ENCODE measurements around the gene SERPINE1. TPM values are rescaled to one million over a fixed set of nuclear protein-coding genes. Genes with fewer than 3 reads are reported as not detected.

Gene SERPINE1
- total RNA-seq, 1 donor from 2014 or later, result 4.3 TPM

GRCh38 chr7:101137651-101138212 is 10.8 kb downstream of the SERPINE1 start:
- intact Hi-C loops (cut with micrococcal nuclease), result loop anchor here (5.0 kb wide), 1 partner anchor 40 kb away; no protein-coding TSS in a partner anchor
- H3K27ac ChIP-seq (replicated peaks), result peak overlapping the region; percentile 60

GRCh38 chr7:101138213-101138870 is 11.4 kb downstream of the SERPINE1 start:
- H3K27ac ChIP-seq (replicated peaks), result peak overlapping the region; percentile 60

More at GRCh38 chr7:101137651-101138212, 10.8 kb downstream of the SERPINE1 start:
- Histone ChIP-seq H3K27me3 (ENCODE audit: low read depth) (peaks cover 11% of the 10 kb centered on the region), H3K9me3 (replicated peaks) (no peaks in the 10 kb centered on the region), H3K4me3 (peak overlapping the region; percentile 33), H3K4me1 (peaks cover 18% of the 10 kb centered on the region), H3K36me3 (no peaks in the 10 kb centered on the region)
- TF ChIP-seq, protein P1, sequence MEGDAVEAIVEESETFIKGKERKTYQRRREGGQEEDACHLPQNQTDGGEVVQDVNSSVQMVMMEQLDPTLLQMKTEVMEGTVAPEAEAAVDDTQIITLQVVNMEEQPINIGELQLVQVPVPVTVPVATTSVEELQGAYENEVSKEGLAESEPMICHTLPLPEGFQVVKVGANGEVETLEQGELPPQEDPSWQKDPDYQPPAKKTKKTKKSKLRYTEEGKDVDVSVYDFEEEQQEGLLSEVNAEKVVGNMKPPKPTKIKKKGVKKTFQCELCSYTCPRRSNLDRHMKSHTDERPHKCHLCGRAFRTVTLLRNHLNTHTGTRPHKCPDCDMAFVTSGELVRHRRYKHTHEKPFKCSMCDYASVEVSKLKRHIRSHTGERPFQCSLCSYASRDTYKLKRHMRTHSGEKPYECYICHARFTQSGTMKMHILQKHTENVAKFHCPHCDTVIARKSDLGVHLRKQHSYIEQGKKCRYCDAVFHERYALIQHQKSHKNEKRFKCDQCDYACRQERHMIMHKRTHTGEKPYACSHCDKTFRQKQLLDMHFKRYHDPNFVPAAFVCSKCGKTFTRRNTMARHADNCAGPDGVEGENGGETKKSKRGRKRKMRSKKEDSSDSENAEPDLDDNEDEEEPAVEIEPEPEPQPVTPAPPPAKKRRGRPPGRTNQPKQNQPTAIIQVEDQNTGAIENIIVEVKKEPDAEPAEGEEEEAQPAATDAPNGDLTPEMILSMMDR (IDR thresholded peaks at IDR 0.05; ENCODE audit: borderline replicate concordance), result no peak
- DNase-seq, result no peak

DNA sequence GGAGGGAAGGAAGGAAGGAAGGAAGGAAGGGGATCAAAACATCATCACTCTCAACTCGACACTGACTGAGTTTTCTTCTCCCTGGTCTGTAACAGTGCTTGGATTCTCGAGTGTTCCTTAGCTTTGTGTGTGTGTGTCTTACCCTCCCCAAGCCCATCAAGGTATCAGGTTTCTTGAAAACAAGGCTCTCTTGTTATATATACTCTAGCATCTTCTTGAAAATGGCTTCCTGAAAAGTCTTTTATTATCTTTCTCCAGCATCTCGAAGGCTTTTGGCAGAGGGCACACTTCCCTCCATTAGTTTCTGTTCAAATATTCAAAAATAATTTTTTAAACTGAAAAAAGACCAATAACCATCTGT is 13.4 kb downstream of the SERPINE1 start:
- H3K9me3 ChIP-seq (replicated peaks), result no peaks in the 10 kb centered on the region
- no peak overlapping the region for H3K27ac ChIP-seq (replicated peaks)
- no peak overlapping the region for H3K4me3 ChIP-seq
- peaks cover 18% of the 10 kb centered on the region for H3K4me1 ChIP-seq
- H3K27me3 ChIP-seq (ENCODE audit: low read depth), result peaks cover 23% of the 10 kb centered on the region
- DNase-seq, result no peak
- TF ChIP-seq, protein P1 (IDR thresholded peaks at IDR 0.05; ENCODE audit: borderline replicate concordance), result no peak
- no peaks in the 10 kb centered on the region for H3K36me3 ChIP-seq
- intact Hi-C loops (cut with micrococcal nuclease), result loop anchor here (5.0 kb wide), 1 partner anchor 142 kb away; no protein-coding TSS in a partner anchor

More at GRCh38 chr7:101138213-101138870, 11.4 kb downstream of the SERPINE1 start:
- Histone ChIP-seq H3K27me3 (ENCODE audit: low read depth) (peaks cover 16% of the 10 kb centered on the region), H3K36me3 (no peaks in the 10 kb centered on the region), H3K4me1 (peaks cover 18% of the 10 kb centered on the region), H3K4me3 (peak overlapping the region; percentile 33), H3K9me3 (replicated peaks) (no peaks in the 10 kb centered on the region)
- intact Hi-C loops (cut with micrococcal nuclease), result loop anchor here (5.0 kb wide), 1 partner anchor 41 kb away; no protein-coding TSS in a partner anchor
- TF ChIP-seq, protein P1 (IDR thresholded peaks at IDR 0.05; ENCODE audit: borderline replicate concordance), result peak; percentile 85
- DNase-seq, result peak; percentile 57

GRCh38 chr7:101140746-101141382 is 14.0 kb downstream of the SERPINE1 start:
- no peak overlapping the region for H3K27ac ChIP-seq (replicated peaks)
- no peak overlapping the region for H3K4me3 ChIP-seq
- intact Hi-C loops (cut with micrococcal nuclease), result loop anchor here (5.0 kb wide), 1 partner anchor 141 kb away; no protein-coding TSS in a partner anchor
- no peak for DNase-seq
- H3K36me3 ChIP-seq, result no peaks in the 10 kb centered on the region
- TF ChIP-seq, protein P1 (IDR thresholded peaks at IDR 0.05; ENCODE audit: borderline replicate concordance), result no peak
- H3K9me3 ChIP-seq (replicated peaks), result no peaks in the 10 kb centered on the region
- H3K4me1 ChIP-seq, result peaks cover 18% of the 10 kb centered on the region
- H3K27me3 ChIP-seq (ENCODE audit: low read depth), result peaks cover 22% of the 10 kb centered on the region

DNA sequence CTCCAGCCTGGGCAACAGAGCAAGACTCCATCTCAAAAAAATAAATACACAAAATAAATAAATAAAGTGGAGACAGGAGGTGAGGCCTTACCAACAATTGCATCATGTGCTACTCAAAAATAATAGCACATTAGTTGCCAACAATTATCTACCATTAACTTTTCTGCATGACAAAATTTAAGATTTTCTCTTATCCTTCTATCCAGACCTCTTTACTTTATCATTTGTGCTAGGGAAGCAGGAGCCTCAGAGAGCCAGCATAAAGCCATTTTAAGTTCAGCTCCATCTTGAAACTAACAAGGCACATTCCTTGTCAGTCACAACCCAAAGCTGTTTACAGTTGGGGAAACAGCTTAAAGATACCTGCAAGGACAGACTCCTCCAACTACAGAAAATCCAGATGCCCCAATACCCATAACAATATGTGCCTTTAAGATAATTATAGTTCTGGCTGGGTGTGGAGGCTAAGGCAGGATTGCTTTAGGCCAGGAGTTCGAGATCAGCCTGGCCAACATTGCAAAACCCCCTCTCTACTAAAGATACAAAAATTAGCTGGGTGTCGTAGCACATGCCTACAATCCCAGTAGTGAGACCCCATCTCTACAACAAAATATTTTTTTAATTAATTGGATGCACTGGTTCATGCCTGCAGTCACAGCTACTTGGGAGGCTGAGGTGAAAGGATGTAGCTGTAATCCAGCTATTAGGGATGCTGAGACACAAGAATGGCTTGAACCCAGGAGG is 25.2 kb downstream of the SERPINE1 start:
- Histone ChIP-seq H3K9me3 (replicated peaks) (no peaks in the 10 kb centered on the region), H3K27ac (replicated peaks) (no peak overlapping the region), H3K4me3 (no peak overlapping the region), H3K36me3 (peaks cover 2% of the 10 kb centered on the region), H3K27me3 (ENCODE audit: low read depth) (peaks cover 25% of the 10 kb centered on the region), H3K4me1 (peaks cover 18% of the 10 kb centered on the region)
- no peak for DNase-seq
- TF ChIP-seq, protein P1 (IDR thresholded peaks at IDR 0.05; ENCODE audit: borderline replicate concordance), result no peak
- intact Hi-C loops (cut with micrococcal nuclease), result no loop called here
